Activated T-cell treated with anti-CD3 and anti-CD28 coated beads for 24 hours (primary cell): Measurements from ENCODE around the gene IGHMBP2.
A peak's percentile ranks its signal among the peaks of the same experiment; 100 is the strongest.
"Not testable (repeated sequence)": the region's sequence is repeated elsewhere in the genome, so short reads cannot be mapped to it uniquely, and the experiment has no call there.

Experiments
- DNase-seq: peaks from one replicate; pipeline ENCODE4 v3.0.0-alpha.2; 2020; ENCODE audit warnings: low read depth

IGHMBP2 gene

DNA sequence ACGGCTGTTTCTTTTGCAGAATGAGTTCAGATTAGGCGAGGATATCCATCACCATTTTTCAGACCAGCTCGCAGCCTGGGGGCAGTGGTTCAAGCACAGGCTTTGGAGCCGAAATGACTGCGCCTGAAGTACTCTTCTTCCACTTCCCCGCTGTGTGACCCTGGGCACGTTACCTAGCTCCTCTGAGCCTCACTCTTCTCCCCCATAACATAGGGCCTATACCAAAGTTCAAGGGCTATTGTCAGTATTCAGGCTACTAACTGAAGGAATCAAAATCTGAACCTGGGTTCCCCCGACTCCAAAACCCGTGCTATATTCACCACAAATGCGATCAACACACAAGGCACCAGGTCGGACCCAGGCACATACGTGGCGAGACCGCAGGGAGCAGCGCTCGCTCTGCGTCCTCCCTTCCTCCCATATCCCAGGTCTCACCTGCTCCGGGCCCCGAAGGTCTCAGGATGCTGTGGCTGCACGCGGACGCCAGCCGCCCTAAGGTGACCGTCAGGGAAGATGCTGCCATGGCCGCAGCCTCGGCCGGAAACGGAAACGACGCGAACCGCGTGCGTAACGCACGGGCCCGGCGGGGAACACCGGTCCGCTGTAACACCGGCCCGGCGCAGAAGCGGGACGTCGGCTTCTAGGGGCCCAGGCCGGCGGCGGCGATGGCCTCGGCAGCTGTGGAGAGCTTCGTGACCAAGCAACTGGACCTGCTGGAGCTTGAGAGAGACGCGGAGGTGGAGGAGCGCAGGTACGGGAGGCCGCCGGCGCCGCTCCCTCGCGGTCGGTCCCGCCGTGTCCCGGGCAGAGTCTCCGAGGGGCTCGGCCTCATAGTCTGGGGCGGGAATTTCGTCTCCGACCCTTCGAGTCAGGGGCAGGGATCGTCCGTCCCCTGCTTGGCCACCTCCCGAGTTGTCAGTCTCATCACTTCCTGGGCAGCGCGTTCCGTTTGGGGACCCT lies at the start of gene IGHMBP2, which contains the start of gene MRPL21:
TSS of gene IGHMBP2 (plus strand) at position 604 of the 960 bp plus-strand sequence. CDS start at position 666, 62 bp downstream.
TSS of gene MRPL21 (minus strand) at position 545 of the 960 bp plus-strand sequence. CDS start at position 523, 22 bp downstream.
- peak; percentile 78 for DNase-seq

GRCh38 chr11:68854273-68854958 lies 49.3 kb upstream of the IGHMBP2 start:
- no peak for DNase-seq

DNA sequence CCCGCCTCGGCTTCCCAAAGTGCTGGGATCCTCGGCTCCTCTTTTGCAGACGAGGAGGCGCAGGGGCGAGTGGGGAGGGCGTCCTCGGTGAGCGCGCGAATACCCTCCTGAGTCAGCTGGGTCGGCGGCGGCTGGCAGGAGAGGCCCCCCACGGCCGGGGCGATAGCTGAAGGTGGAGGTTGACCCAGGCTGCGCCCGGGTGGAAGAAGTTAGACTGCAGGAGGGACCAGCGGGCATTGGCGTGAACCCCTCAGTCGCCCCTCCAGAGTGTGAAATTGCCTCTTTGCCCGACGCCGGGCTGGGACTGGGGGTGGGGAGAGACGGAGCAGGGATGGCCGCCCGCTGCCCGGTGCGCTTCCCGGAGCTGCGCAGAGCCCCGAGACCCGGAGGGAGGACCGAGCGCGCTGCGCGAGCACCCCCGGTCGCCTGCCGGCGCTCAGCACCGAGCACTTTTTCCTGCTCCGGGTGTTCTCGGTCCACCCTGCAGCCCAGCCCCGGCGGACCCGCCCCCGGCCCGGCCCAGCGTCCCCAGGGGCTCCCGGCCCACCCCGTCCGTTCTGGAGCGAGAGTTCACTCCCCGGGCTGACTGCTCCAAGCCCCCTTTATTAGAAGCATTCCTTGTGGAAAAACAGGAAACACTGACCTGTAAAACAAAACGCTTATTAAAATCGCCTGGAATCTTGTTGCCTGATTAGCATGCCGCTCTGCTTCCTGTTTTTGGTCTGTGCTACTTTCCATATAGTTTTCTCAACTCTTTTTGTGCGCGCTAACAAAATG lies 48.3 kb upstream of the IGHMBP2 start:
- DNase-seq = no peak

GRCh38 chr11:68856425-68857030 lies 47.2 kb upstream of the IGHMBP2 start:
- not testable (repeated sequence) for DNase-seq

DNA sequence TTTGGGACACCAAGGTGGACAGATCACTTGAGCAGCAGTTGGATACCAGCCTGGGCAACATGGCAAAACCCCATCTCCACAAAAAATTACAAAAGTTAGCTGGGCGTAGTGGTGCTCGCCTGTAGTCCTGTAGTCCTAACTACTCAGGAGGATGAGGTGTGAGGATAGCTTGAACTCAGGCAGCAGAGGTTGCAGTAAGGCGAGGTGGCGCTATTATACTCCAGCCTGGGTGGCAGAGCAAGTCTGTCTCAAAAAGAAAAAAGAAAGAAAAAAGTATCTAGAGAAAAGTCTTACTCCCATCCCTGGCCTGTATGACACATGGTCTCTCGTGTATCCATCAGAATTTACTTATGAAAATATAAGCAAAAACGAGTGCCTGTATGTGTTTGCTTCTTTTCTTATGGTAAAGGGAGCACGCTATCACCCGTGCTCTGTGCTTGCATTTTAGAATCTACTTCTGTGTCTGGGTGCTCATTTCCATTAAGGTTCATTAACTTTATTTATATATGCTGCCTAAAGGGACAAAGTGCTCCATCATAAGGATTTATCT lies 46.6 kb upstream of the IGHMBP2 start:
- DNase-seq = no peak

- no peak for DNase-seq
These were observed 44.6 kb upstream of the IGHMBP2 start for GRCh38 chr11:68859123-68859522.

GRCh38 chr11:68862421-68862820 lies 41.3 kb upstream of the IGHMBP2 start:
- DNase-seq = no peak

- DNase-seq = no peak
These were observed 40.0 kb upstream of the IGHMBP2 start for GRCh38 chr11:68863553-68864265.

DNA sequence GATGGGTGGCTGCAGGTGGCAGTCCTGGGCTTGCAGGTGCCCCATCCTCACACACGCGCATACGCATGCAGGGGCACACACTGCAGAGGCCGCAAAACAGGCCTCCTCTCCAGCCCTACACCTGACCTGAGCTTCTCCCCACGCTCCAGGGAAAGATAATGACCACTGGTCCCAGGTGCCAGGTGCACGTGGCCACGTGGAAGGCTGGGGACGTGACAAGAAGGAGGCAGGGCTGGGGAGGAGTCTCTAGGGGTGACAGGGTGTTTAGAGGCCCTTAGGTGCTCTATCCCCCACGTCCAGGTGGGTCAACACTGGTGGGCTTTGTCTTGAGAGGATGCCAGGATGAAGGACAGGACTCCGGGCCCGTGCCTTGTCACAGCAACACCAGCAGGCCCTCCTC lies 38.5 kb upstream of the IGHMBP2 start:
- no peak for DNase-seq

DNA sequence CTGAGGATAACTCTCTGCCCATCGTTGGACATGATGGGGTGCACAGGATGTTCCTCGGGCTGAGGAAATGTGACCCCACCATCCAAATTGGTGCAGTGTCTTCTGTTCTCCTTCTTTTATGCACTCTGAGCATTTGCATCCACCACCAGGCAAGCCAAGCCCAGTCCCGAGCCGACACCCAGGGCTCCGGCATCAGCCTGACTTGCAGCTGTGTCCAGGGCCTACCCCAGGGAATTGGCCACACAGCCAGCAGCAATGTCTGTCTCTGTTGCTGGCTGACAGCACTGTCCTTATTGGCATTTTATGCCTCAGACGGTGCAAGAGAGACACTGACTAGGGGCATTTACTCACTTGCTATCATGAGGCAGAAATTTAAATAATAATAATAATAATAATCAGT lies 36.6 kb upstream of the IGHMBP2 start:
- DNase-seq = no peak

DNA sequence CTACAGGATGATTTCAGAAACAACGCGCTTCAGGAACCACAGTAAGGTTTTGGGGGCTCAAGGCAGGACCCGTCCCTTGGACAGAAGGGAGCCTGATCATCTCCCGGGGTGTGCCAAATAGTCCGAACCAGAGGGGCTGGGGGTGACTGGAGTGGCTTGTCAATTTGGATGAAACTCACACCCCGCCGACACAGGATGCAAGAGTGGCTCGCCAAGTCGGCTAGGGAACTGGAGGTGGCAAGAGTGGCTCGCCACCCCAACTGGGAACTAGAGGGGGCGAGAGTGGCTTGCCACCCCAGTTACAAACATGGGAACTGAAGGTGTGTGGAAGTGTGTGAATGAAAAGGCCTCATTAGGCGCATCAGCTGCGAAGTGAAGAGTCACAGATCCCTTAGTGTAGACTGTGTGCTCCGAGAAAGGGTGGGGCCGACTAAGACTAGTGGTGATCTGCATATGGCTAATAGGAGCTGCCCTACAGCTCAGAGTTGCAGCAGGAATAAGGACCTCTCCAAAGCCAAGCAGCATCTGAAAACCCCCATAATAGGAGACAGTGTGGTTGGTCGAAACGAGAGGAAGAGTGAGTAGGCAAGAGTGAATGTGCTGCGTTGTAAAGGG lies 35.4 kb upstream of the IGHMBP2 start:
- DNase-seq = no peak

DNA sequence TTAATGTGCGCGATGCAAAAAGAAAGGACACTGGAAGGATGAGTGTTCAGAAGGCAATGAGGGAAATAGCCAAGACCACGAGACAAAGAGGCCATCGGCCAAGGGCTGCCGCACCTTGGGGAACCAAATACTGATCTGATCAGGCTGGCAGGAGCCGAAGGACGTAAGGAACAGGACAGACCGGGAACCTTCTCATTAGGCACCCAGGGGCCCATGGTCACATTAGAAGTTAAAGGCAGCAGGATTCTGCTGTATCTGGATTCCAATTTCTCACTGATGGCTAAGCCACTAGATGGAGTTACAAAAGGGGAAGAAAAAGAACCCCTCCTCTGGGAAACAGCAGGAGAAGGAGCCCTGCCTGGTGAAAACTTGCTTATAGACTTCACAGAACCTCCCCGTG lies 33.2 kb upstream of the IGHMBP2 start:
- no peak for DNase-seq

- DNase-seq = no peak
These were observed 31.3 kb upstream of the IGHMBP2 start for GRCh38 chr11:68872216-68873003.

GRCh38 chr11:68878022-68878421 lies 25.7 kb upstream of the IGHMBP2 start:
- DNase-seq = no peak

- DNase-seq = no peak
These were observed 22.8 kb upstream of the IGHMBP2 start for GRCh38 chr11:68880851-68881250.

DNA sequence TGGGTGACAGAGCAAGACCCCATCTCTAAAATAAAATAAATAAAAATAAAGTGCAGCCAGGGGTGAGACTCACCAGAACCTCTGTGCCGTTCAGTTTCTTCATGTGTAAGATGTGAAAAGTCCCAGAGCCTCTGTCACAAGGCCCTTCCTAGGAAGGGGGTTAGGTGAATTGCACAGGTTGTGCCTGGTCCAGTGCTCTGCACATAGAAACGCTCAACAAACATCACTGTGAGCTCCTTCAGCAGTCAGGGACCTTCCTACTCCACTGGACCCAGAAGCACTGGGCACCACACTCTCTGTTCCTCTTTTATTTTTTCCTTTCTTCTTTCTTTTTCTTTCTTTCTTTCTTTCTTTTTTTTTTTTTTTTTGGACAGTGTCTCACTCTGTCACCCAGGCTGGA lies 22.4 kb upstream of the IGHMBP2 start:
- no peak for DNase-seq

GRCh38 chr11:68882391-68882790 lies 21.3 kb upstream of the IGHMBP2 start:
- no peak for DNase-seq

DNA sequence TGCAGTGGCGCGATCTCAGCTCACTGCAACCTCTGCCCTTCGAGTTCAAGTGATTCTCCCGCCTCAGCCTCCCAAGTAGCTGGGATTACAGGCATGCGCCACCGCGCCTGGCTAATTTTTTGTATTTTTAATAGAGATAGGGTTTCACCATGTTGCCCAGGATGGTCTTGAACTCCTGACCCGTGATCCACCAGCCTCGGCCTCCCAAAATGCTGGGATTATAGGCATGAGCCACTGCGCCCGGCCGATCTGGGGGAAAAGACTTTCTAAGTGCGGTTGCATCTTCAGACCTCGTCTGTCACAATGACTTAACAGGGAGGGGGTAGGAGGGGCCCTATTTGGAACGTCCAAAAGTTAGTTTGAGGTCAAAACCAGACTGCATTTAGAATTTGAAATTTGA lies 18.9 kb upstream of the IGHMBP2 start:
- not testable (repeated sequence) for DNase-seq

GRCh38 chr11:68889948-68890446 lies 13.7 kb upstream of the IGHMBP2 start:
- no peak for DNase-seq
